Adrenal gland (tissue), 12 donors: Measurements from ENCODE around the gene NNMT. TPM values are rescaled to one million over a fixed set of nuclear protein-coding genes. Genes with fewer than 3 reads are reported as not detected.

Experiments
- DNase-seq, 7 donors: peaks; one replicate each; pipeline ENCODE4 v3.0.0-alpha.2; 2019 to 2020
- H3K27ac ChIP-seq, 5 donors: fragments of 200-600 bp; sonication (generic) in 4 of 5; 1 replicate in 3 of 5; 2 replicates in 2 of 5; pipeline versions ENCODE4 v1.5.1 to v1.8.0; 2016 to 2020; ENCODE audit warnings: mild to moderate bottlenecking in 1 of 5
- H3K27me3 ChIP-seq: fragments of 200-600 bp; 2 replicates; pipeline ENCODE4 v1.8.0; 2021
- H3K36me3 ChIP-seq, 2 donors: fragments of 200-600 bp; replicated peaks in 1 of 2; 1 replicate in 1 of 2; 2 replicates in 1 of 2; pipeline versions ENCODE4 v1.5.1 to v1.8.0; 2018 to 2022
- H3K4me1 ChIP-seq, 2 donors: fragments of 200-600 bp; replicated peaks in 1 of 2; 1 replicate in 1 of 2; 2 replicates in 1 of 2; pipeline versions ENCODE4 v1.5.1 to v1.8.0; 2018 to 2021
- H3K4me3 ChIP-seq, 4 donors: fragments of 200-600 bp; sonication (generic) in 3 of 4; one replicate each; pipeline ENCODE4 v1.5.1; 2016 to 2018
- H3K9me3 ChIP-seq, 3 donors: fragments of 200-600 bp; sonication (generic) in 1 of 3; replicated peaks in 1 of 3; 1 replicate in 2 of 3; 2 replicates in 1 of 3; pipeline versions ENCODE4 v1.5.1 to v1.8.0; 2016 to 2021
- POLR2A ChIP-seq, 2 donors: fragments of 450-650 bp; IDR thresholded peaks; one replicate each; pipeline ENCODE4 v1.6.1; 2017; ENCODE audit warnings: antibody characterized with exemption in 2 of 2, mild to moderate bottlenecking in 2 of 2, moderate library complexity in 1 of 2
- WGBS, 4 donors: extraction: QIAGEN DNeasy Blood & Tissue Kit in 2 of 4; methylation state at CpG; one replicate each; pipeline versions ENCODE4 v1.1.5 to v1.1.7; 2013 to 2017; 5-methylcytosine and 5-hydroxymethylcytosine counted together
- intact Hi-C, 2 donors: fragments of 100-400 bp; cut with DNase I; formaldehyde crosslinking; loops; one replicate each; pipeline versions ENCODE4 v1.14.1 to v1.15.0; 2022 to 2023
- polyA plus RNA-seq, 3 donors: library from polyadenylated mRNA; stranded (reverse); fragments of 200-250 nt in 2 of 3; fragments of 350-450 nt in 1 of 3; fragmentation: Illumina TruSeq in 1 of 3; extraction: RNeasy Lipid Tissue Mini Kit (QIAGEN cat#74804) in 1 of 3; gene quantifications; one replicate each; pipeline ENCODE4 v1.2.3, GENCODE V29; 2013 to 2014
- total RNA-seq, 9 donors: library from RNA; depleted of rRNA in 4 of 9; stranded (reverse); fragments of >200 nt in 4 of 9; fragments of 120-200 nt in 1 of 9; fragmentation: NEBNext Ultra II Directional in 1 of 9; extraction: Animal tissue kit (Norgen Biotek cat#: 25700) in 1 of 9; gene quantifications; one replicate each; pipeline versions ENCODE4 v1.1.0 to v1.2.4, GENCODE V29; 2013 to 2023
- TF ChIP-seq, protein P1 (sequence below), 6 experiments: fragments of 450-650 bp in 4 of 6; fragments of 200-600 bp in 2 of 6; sonication (generic) in 1 of 6; IDR thresholded peaks; 1 replicate in 5 of 6; 2 replicates in 1 of 6; pipeline versions ENCODE4 v1.5.1 to v1.8.0; 2016 to 2021; ENCODE audit warnings: antibody characterized with exemption in 6 of 6, mild to moderate bottlenecking in 2 of 6, moderate library complexity in 1 of 6
- donor health status: healthy with polysubstance abuse.
- donor health status: Bipolar disorder and iron deficiency.
- donor health status: DM: yes; HTN: yes; CAD: no.
- donor health status: DM: no; HTN: no; CAD: no.
- donor health status: DM: no; HTN: no; CAD: no.
- donor health status: DM: yes; HTN: yes; CAD: no.

NNMT gene
- total and polyA plus RNA-seq, 12 donors: 0.94 to 354 (median 77.4) TPM

DNA sequence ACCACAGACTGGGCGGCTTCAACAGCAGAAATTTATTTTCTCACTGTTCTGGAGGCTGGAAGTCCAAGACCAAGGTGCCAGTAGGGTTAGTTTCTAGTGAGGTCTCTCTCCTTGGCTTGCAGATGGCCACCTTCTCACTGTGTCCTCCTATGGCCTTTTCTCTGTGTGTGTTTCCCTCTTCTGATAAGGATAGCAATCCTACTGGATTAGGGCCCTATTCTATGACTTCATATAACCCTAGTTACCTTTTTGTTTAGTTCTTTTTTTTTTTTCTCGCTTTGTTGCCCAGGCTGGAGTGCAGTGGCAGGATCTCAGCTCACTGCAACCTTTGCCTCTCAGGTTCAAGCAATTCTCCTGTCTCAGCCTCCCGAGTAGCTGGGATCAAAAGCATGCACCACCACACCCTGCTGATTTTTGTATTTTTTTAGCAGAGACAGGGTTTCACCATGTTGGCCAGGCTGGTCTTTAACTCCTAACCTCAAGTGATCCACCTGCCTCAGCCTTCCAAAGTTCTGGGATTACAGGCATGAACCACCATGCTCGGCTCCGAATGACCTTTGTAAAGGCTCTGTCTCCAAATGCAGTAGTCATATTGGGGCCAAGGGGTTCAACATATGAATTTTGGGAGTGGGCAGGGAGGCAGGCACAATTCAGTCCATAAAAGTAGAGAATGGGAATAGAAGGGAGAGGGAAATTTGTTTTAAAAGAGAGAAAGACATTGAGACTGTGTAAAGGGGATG is 25.5 kb upstream of the NNMT start:
- Histone ChIP-seq H3K4me1 (no peaks in the 10 kb centered on the region), H3K4me3 (no peak overlapping the region), H3K27me3 (no peaks in the 10 kb centered on the region), H3K27ac (no peak overlapping the region), H3K36me3 (no peaks in the 10 kb centered on the region), H3K9me3 (no peaks in the 10 kb centered on the region)
- 90 to 99% (median 93%) methylated on average over 5 of the region's 5 CpGs for WGBS, 4 donors
- intact Hi-C loops: loop anchor here in 1 of 2 donors (10.0 kb wide), 1 partner anchor 484 kb away; no protein-coding TSS in a partner anchor
- TF ChIP-seq, protein P1, sequence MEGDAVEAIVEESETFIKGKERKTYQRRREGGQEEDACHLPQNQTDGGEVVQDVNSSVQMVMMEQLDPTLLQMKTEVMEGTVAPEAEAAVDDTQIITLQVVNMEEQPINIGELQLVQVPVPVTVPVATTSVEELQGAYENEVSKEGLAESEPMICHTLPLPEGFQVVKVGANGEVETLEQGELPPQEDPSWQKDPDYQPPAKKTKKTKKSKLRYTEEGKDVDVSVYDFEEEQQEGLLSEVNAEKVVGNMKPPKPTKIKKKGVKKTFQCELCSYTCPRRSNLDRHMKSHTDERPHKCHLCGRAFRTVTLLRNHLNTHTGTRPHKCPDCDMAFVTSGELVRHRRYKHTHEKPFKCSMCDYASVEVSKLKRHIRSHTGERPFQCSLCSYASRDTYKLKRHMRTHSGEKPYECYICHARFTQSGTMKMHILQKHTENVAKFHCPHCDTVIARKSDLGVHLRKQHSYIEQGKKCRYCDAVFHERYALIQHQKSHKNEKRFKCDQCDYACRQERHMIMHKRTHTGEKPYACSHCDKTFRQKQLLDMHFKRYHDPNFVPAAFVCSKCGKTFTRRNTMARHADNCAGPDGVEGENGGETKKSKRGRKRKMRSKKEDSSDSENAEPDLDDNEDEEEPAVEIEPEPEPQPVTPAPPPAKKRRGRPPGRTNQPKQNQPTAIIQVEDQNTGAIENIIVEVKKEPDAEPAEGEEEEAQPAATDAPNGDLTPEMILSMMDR (IDR thresholded peaks at IDR 0.05): no peak
- no peak for TF ChIP-seq POLR2A (IDR thresholded peaks at IDR 0.05)
- no peak for DNase-seq

- Histone ChIP-seq H3K36me3 (no peaks in the 10 kb centered on the region), H3K27me3 (no peaks in the 10 kb centered on the region), H3K4me1 (no peaks in the 10 kb centered on the region), H3K4me3 (no peak overlapping the region), H3K9me3 (no peaks in the 10 kb centered on the region), H3K27ac (no peak overlapping the region)
- TF ChIP-seq POLR2A (IDR thresholded peaks at IDR 0.05): no peak
- TF ChIP-seq, protein P1 (IDR thresholded peaks at IDR 0.05): no peak
- DNase-seq: no peak
- intact Hi-C loops: loop anchor here in 1 of 2 donors (10.0 kb wide), 1 partner anchor 483 kb away; no protein-coding TSS in a partner anchor
- 64 to 75% (median 66%) methylated on average over 2 of the region's 2 CpGs for WGBS, 4 donors
Observed at GRCh38 chr11:114271316-114271715, 24.9 kb upstream of the NNMT start.

DNA sequence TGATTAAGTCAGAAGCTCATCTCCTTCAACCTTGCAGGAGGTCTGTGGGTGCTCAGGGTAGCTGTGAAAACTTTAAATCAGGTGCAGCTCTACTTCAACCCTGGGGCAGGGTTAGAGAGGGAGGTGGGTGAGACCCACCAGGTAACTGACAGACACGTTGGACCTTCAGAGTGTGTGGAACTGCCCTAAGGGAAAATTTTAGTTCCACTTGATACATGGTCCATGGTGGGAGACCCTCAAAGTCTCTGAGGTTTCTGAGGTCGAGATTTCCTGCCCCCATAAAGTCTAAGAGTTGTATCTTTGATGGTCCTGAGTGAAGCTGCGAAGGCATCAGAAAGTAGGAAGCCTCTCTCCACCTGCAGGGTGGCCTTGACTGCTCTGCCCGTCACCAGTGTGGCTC is 23.9 kb upstream of the NNMT start:
- Histone ChIP-seq H3K4me3 (no peak overlapping the region), H3K27me3 (no peaks in the 10 kb centered on the region), H3K27ac (no peak overlapping the region), H3K36me3 (no peaks in the 10 kb centered on the region), H3K4me1 (no peaks in the 10 kb centered on the region), H3K9me3 (no peaks in the 10 kb centered on the region)
- TF ChIP-seq, protein P1 (IDR thresholded peaks at IDR 0.05): no peak
- TF ChIP-seq POLR2A (IDR thresholded peaks at IDR 0.05): no peak
- intact Hi-C loops: loop anchor here in 1 of 2 donors (10.0 kb wide), 1 partner anchor 482 kb away; no protein-coding TSS in a partner anchor
- no peak for DNase-seq
- WGBS, 4 donors: 35 to 69% (median 60%) methylated on average over 4 of the region's 4 CpGs

- DNase-seq: no peak
- no peaks in the 10 kb centered on the region for H3K27me3 ChIP-seq
- no peak overlapping the region for H3K4me3 ChIP-seq
- H3K36me3 ChIP-seq: no peaks in the 10 kb centered on the region
- no peaks in the 10 kb centered on the region for H3K9me3 ChIP-seq
- TF ChIP-seq, protein P1 (IDR thresholded peaks at IDR 0.05): no peak
- no peak for TF ChIP-seq POLR2A (IDR thresholded peaks at IDR 0.05)
- no peak overlapping the region for H3K27ac ChIP-seq
- intact Hi-C loops: loop anchor here in 1 of 2 donors (10.0 kb wide), 1 partner anchor 482 kb away; no protein-coding TSS in a partner anchor
- no peaks in the 10 kb centered on the region for H3K4me1 ChIP-seq
- 75 to 95% (median 85%) methylated on average over 3 of the region's 3 CpGs for WGBS, 4 donors
Observed at GRCh38 chr11:114273071-114273470, 23.1 kb upstream of the NNMT start.
